Esophagus squamous epithelium (tissue), 5 donors: ENCODE results near the gene MEGF9. TPM values are rescaled to one million over a fixed set of nuclear protein-coding genes. Genes with fewer than 3 reads are reported as not detected.

Experiments used
- DNase-seq: peaks from one replicate; lab custom pipeline; 2025; lab: John Stamatoyannopoulos, UW
- H3K27ac ChIP-seq, 4 donors: fragments of 200-600 bp; sonication (generic); one replicate each; pipeline ENCODE4 v1.5.1; 2016 to 2019; ENCODE audit warnings: mild to moderate bottlenecking in 1 of 4
- H3K27me3 ChIP-seq, 4 donors: fragments of 200-600 bp; sonication (generic); 1 replicate in 3 of 4; 2 replicates in 1 of 4; pipeline versions ENCODE4 v1.5.1 to v1.6.0; 2017 to 2021; ENCODE audit warnings: antibody characterized with exemption in 1 of 4
- H3K36me3 ChIP-seq, 3 donors: fragments of 200-600 bp; sonication (generic); one replicate each; pipeline ENCODE4 v1.5.1; 2016 to 2019
- H3K4me1 ChIP-seq, 3 donors: fragments of 200-600 bp; sonication (generic); one replicate each; pipeline ENCODE4 v1.5.1; 2017 to 2019
- H3K4me3 ChIP-seq, 4 donors: fragments of 200-600 bp; sonication (generic); 1 replicate in 3 of 4; 2 replicates in 1 of 4; pipeline ENCODE4 v1.5.1; 2016 to 2019; ENCODE audit warnings: mild to moderate bottlenecking in 2 of 4, moderate library complexity in 1 of 4
- H3K9me3 ChIP-seq, 3 donors: fragments of 200-600 bp; sonication (generic); one replicate each; pipeline ENCODE4 v1.5.1; 2016 to 2019
- CTCF ChIP-seq, 6 experiments: fragments of 450-650 bp in 4 of 6; fragments of 200-600 bp in 2 of 6; sonication (generic) in 2 of 6; IDR thresholded peaks; one replicate each; pipeline ENCODE4 v1.5.1; 2016 to 2019; ENCODE audit warnings: antibody characterized with exemption in 6 of 6, mild to moderate bottlenecking in 4 of 6, moderate library complexity in 4 of 6
- POLR2A ChIP-seq, 4 donors: fragments of 450-650 bp; IDR thresholded peaks; one replicate each; pipeline ENCODE4 v1.6.1; 2017; ENCODE audit warnings: antibody characterized with exemption in 4 of 4, mild to moderate bottlenecking in 4 of 4, moderate library complexity in 3 of 4
- WGBS, 2 donors: methylation state at CpG; one replicate each; pipeline ENCODE4 v1.1.5; 2018; 5-methylcytosine and 5-hydroxymethylcytosine counted together
- intact Hi-C: fragments of 100-400 bp; cut with DNase I; formaldehyde crosslinking; loops from one replicate; pipeline ENCODE4 v1.15.0; 2022
- total RNA-seq, 4 donors: library from RNA; depleted of rRNA; stranded (reverse); fragments of >200 nt; gene quantifications; one replicate each; pipeline ENCODE4 v1.1.0, GENCODE V29; 2016
- donor health status: DM: yes; HTN: yes; CAD: no.

MEGF9 gene
- total RNA-seq, 4 donors from 2014 or later = 16.2 to 20.8 (median 18.0) TPM

- TF ChIP-seq POLR2A (IDR thresholded peaks at IDR 0.05) = peak in 1 of 4 donors; percentile 34
- no peak for TF ChIP-seq CTCF (IDR thresholded peaks at IDR 0.05)
- peak overlapping the region; percentile 83 to 94 (median 90) for H3K27ac ChIP-seq
- no peaks in the 10 kb centered on the region for H3K27me3 ChIP-seq
- H3K36me3 ChIP-seq = no peaks in the 10 kb centered on the region
- peaks cover 6 to 85% (median 42%) of the 10 kb centered on the region in 3 donors for H3K4me1 ChIP-seq
- intact Hi-C loops = no loop called here
- no peaks in the 10 kb centered on the region for H3K9me3 ChIP-seq
- H3K4me3 ChIP-seq = peak overlapping the region in 3 of 4 donors; percentile 31 to 75 (median 34)
- DNase-seq = no peak
- WGBS, 2 donors = 25 to 26% methylated on average over 10 of the region's 10 CpGs
Measured at GRCh38 chr9:120710110-120710981, 3.9 kb downstream of the MEGF9 start.

- H3K4me3 ChIP-seq = no peak overlapping the region
- 48 to 61% methylated on average over 6 of the region's 6 CpGs for WGBS, 2 donors
Measured at GRCh38 chr9:120708526-120709224, 5.6 kb downstream of the MEGF9 start.

GRCh38 chr9:120707170-120707569 lies 7.1 kb downstream of the MEGF9 start:
- intact Hi-C loops = no loop called here
- Histone ChIP-seq H3K27ac (no peak overlapping the region), H3K36me3 (peaks cover 0 to 6% (median 0%) of the 10 kb centered on the region in 3 donors), H3K27me3 (no peaks in the 10 kb centered on the region), H3K9me3 (no peaks in the 10 kb centered on the region), H3K4me1 (peaks cover 0 to 76% (median 36%) of the 10 kb centered on the region in 3 donors), H3K4me3 (no peak overlapping the region)
- TF ChIP-seq POLR2A (IDR thresholded peaks at IDR 0.05) = no peak
- no peak for TF ChIP-seq CTCF (IDR thresholded peaks at IDR 0.05)
- 84 to 91% methylated on average over 2 of the region's 2 CpGs for WGBS, 2 donors
- no peak for DNase-seq

More at GRCh38 chr9:120708526-120709224, 5.6 kb downstream of the MEGF9 start:
- Histone ChIP-seq H3K4me1 (peaks cover 0 to 77% (median 36%) of the 10 kb centered on the region in 3 donors), H3K27ac (peak overlapping the region; percentile 50 to 94 (median 90)), H3K36me3 (peaks cover 0 to 6% (median 0%) of the 10 kb centered on the region in 3 donors), H3K9me3 (no peaks in the 10 kb centered on the region), H3K27me3 (no peaks in the 10 kb centered on the region)
- intact Hi-C loops = no loop called here
- no peak for TF ChIP-seq POLR2A (IDR thresholded peaks at IDR 0.05)
- no peak for TF ChIP-seq CTCF (IDR thresholded peaks at IDR 0.05)
- no peak for DNase-seq

- no peak overlapping the region for H3K27ac ChIP-seq
- no peak for TF ChIP-seq CTCF (IDR thresholded peaks at IDR 0.05)
- TF ChIP-seq POLR2A (IDR thresholded peaks at IDR 0.05) = no peak
- no peak for DNase-seq
- H3K9me3 ChIP-seq = no peaks in the 10 kb centered on the region
- H3K27me3 ChIP-seq = no peaks in the 10 kb centered on the region
- peaks cover 0 to 77% (median 28%) of the 10 kb centered on the region in 3 donors for H3K4me1 ChIP-seq
- no peak overlapping the region for H3K4me3 ChIP-seq
- WGBS, 2 donors = 62 to 67% methylated on average over 3 of the region's 3 CpGs
- intact Hi-C loops = no loop called here
- H3K36me3 ChIP-seq = peaks cover 0 to 6% (median 0%) of the 10 kb centered on the region in 3 donors
Measured at GRCh38 chr9:120705174-120705573, 9.1 kb downstream of the MEGF9 start.
